Measurements from ENCODE around the gene UBAP1L. TPM values are rescaled to one million over a fixed set of nuclear protein-coding genes. Genes with fewer than 3 reads are reported as not detected.

The UBAP1L gene
- total RNA-seq (3.9 and 5.0 TPM in 2 replicates), polyA plus RNA-seq (1.9 and 2.9 TPM in 2 replicates), polyA minus RNA-seq (3.7 and 3.9 TPM in 2 replicates), Bru-seq, nascent RNA (percentile 55 among the genes with signal in this experiment), BruChase-seq, experiment 1, labeled RNA remaining after a 6-hour chase (percentile 92 among the genes with signal in this experiment), BruChase-seq, experiment 2, labeled RNA remaining after a 2-hour chase (percentile 82 among the genes with signal in this experiment)
- polyA plus RNA-seq (2011; cell fraction: cytosol; rRNA removed), result 0.26 and 0.62 TPM in 2 replicates
- polyA plus RNA-seq (2011; cell fraction: nucleus; rRNA removed), result 16.2 and 17.2 TPM in 2 replicates
- polyA plus RNA-seq (2012), result 0.50 and 0.61 TPM in 2 replicates
- 1.1 TPM for polyA minus RNA-seq (2011; cell fraction: cytosol; rRNA and poly(A)+ RNA removed)
- 7.6 and 8.6 TPM in 2 replicates for polyA minus RNA-seq (2011; cell fraction: nucleus; rRNA and poly(A)+ RNA removed)
- long read RNA-seq, full-length matches to known transcripts, result 1 of 4 reads
- long read RNA-seq, partial matches to known transcripts, result 0 of 4 reads
- long read RNA-seq, other reads (novel, unspliced or antisense), result 3 of 4 reads

DNA sequence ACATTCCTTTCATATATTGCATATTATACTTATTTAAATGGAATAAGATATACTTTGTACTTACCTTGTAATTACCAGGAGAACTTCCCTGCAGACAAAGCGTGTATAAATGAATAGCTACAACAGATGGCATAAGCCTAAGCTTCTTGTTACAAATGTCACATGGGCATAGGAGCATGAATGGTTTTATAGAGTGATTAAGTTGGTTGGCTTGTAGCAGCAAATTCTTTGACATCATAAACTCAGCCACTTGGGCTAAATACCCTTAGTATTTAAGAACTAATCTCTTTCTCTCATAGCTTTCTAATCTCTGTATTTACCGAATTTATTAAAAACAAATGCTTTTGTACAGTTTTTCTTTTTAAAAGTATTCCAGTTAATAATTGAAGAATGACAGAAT, at the start of gene UBAP1L:
UBAP1L (minus strand) TSS at position 115 of the 400 bp plus-strand sequence. CDS start 8,985 bp downstream, outside the sequence.
- BruUV-seq (replicated peaks), result no TSS peak
- Histone ChIP-seq H3K27ac (ENCODE audit: insufficient read depth, low read depth, low read length) (no peak within 1 kb of the TSS), H3K27me3 (ENCODE audit: control insufficient read depth in 2 of 2, insufficient read depth in 2 of 2, low read length in 2 of 2) (no peaks in the 10 kb centered on the region), H3K9me3 (replicated peaks; ENCODE audit: control insufficient read depth, insufficient read depth, low read length) (no peaks in the 10 kb centered on the region), H3K36me3 (ENCODE audit: control insufficient read depth in 2 of 2, extremely low read depth in 1 of 2, insufficient read depth in 2 of 2, low read length in 2 of 2) (peaks cover 5 to 20% of the 10 kb centered on the region in 2 experiments), H3K9me1 (replicated peaks; ENCODE audit: control insufficient read depth, extremely low read depth, insufficient read depth, low read length) (no peaks in the 10 kb centered on the region), H3K79me2 (ENCODE audit: control insufficient read depth, insufficient read depth, low read length) (no peaks in the 10 kb centered on the region), H2AFZ (ENCODE audit: low read depth, low read length) (no peak within 1 kb of the TSS), H3K4me1 (ENCODE audit: control insufficient read depth, extremely low read depth, insufficient read depth, low read length) (peaks cover 4% of the 10 kb centered on the region), H3K9ac (replicated peaks; ENCODE audit: extremely low read depth, insufficient read depth, low read length) (no peak within 1 kb of the TSS), H3K4me3 (replicated peaks in 1 of 3; ENCODE audit: insufficient read depth in 1 of 3, low read depth in 1 of 3, low read length in 3 of 3) (no peak within 1 kb of the TSS), H4K20me1 (replicated peaks; ENCODE audit: control insufficient read depth, extremely low read depth, insufficient read depth, low read length) (no peaks in the 10 kb centered on the region), H3K4me2 (ENCODE audit: insufficient read depth, low read length) (no peak within 1 kb of the TSS)
- no peak for FAIRE-seq
- dilution Hi-C loops (cut with MboI; ENCODE audit: extremely low pct_ligation_motif_present, low sequenced_read_pairs) (no loop called here), intact Hi-C loops (cut with micrococcal nuclease) (no loop called here)
- DNase-seq (ENCODE audit: low read depth, low spot score), result no peak
- ChIA-PET CTCF (interaction anchor here (1.1 to 2.7 kb wide), 3 partner anchors 12 to 81 kb away, joined by 3 to 8 read pairs (median 7); no protein-coding TSS in a partner anchor), POLR2A (interaction anchor here (1.2 kb wide), 1 partner anchor 190 kb away, joined by 5 read pairs; the partner anchor contains the start of gene RNU5B-1)
- TF ChIP-seq POLR2AphosphoS5 (IDR thresholded peaks at IDR 0.05; ENCODE audit: insufficient read depth, low read depth, low read length) (no peak), EZH2 (IDR thresholded peaks at IDR 0.05; ENCODE audit: borderline replicate concordance, low read depth, low read length, severe bottlenecking) (no peak), POLR2A (IDR thresholded peaks at IDR 0.05; ENCODE audit: low read depth, low read length) (no peak), MYC (IDR thresholded peaks at IDR 0.05; ENCODE audit: low read depth, low read length) (no peak), FOS (IDR thresholded peaks at IDR 0.05; ENCODE audit: borderline replicate concordance, insufficient read depth, low read length) (no peak), GATA2 (IDR thresholded peaks at IDR 0.05; ENCODE audit: insufficient read depth, insufficient read length, low read depth, low read length) (no peak), JUN (IDR thresholded peaks at IDR 0.05; ENCODE audit: borderline replicate concordance, insufficient read depth, insufficient read length, low read depth) (no peak)
- TF ChIP-seq, protein P1, sequence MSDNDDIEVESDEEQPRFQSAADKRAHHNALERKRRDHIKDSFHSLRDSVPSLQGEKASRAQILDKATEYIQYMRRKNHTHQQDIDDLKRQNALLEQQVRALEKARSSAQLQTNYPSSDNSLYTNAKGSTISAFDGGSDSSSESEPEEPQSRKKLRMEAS (IDR thresholded peaks at IDR 0.05; ENCODE audit: insufficient read depth, insufficient read length), result no peak
- TF ChIP-seq, protein P2, sequence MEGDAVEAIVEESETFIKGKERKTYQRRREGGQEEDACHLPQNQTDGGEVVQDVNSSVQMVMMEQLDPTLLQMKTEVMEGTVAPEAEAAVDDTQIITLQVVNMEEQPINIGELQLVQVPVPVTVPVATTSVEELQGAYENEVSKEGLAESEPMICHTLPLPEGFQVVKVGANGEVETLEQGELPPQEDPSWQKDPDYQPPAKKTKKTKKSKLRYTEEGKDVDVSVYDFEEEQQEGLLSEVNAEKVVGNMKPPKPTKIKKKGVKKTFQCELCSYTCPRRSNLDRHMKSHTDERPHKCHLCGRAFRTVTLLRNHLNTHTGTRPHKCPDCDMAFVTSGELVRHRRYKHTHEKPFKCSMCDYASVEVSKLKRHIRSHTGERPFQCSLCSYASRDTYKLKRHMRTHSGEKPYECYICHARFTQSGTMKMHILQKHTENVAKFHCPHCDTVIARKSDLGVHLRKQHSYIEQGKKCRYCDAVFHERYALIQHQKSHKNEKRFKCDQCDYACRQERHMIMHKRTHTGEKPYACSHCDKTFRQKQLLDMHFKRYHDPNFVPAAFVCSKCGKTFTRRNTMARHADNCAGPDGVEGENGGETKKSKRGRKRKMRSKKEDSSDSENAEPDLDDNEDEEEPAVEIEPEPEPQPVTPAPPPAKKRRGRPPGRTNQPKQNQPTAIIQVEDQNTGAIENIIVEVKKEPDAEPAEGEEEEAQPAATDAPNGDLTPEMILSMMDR (IDR thresholded peaks at IDR 0.05; ENCODE audit: extremely low read depth in 1 of 2, insufficient read depth in 1 of 2, low read depth in 1 of 2, low read length in 2 of 2), result no peak
